ENCODE measurements around the gene PTGFRN. TPM values are rescaled to one million over a fixed set of nuclear protein-coding genes. Genes with fewer than 3 reads are reported as not detected.

Gene PTGFRN
- total and polyA plus RNA-seq, 2 of the 8 experiments (the other 6 are each of a cell fraction or from before 2014, with no cell fraction given) = 13.0 to 32.6 TPM

GRCh38 chr1:116945996-116946395 is 36.3 kb downstream of the PTGFRN start:
- ChIA-PET POLR2A (ENCODE audit: partially characterized antibody) (no interaction called here), CTCF (ENCODE audit: partially characterized antibody) (interaction anchor here (1.0 to 1.8 kb wide), 5 partner anchors 11 to 181 kb away, joined by 3 to 7 read pairs (median 3); no protein-coding TSS in a partner anchor)
- H2BK20ac ChIP-seq (ENCODE audit: low read length) = no peak overlapping the region
- no peak overlapping the region for H2AK5ac ChIP-seq (ENCODE audit: low read depth, low read length)
- H3K23ac ChIP-seq (ENCODE audit: insufficient read length) = no peak overlapping the region
- no peak overlapping the region for H2AFZ ChIP-seq (ENCODE audit: low read length)
- 89% methylated on average over 1 of the region's 1 CpG; no CpG with 5 or more reads in 1 of the 2 experiments for WGBS, 2 experiments (ENCODE audit: extremely low coverage in 1 of 2, insufficient coverage in 1 of 2, insufficient read length in 1 of 2, insufficient replicate concordance in 2 of 2, low coverage in 1 of 2, low lambda C conversion rate in 2 of 2, missing lambda C conversion rate in 1 of 2)
- H3K27me3 ChIP-seq (replicated peaks in 1 of 4; ENCODE audit: control insufficient read depth in 3 of 4, extremely low read depth in 1 of 4, insufficient read depth in 3 of 4, low read length in 3 of 4) = no peaks in the 10 kb centered on the region
- H4K91ac ChIP-seq (replicated peaks; ENCODE audit: insufficient read length, low read length) = no peak overlapping the region
- no peak overlapping the region for H3K4ac ChIP-seq (replicated peaks; ENCODE audit: insufficient read length, low read depth, low read length)
- H3K9ac ChIP-seq (replicated peaks in 1 of 4; ENCODE audit: extremely low read depth in 1 of 4, low read depth in 3 of 4, low read length in 3 of 4) = no peak overlapping the region
- no peak overlapping the region for H2BK120ac ChIP-seq (replicated peaks; ENCODE audit: low read depth, low read length)
- H3K4me1 ChIP-seq (replicated peaks in 1 of 4; ENCODE audit: control insufficient read depth in 3 of 4, insufficient read depth in 4 of 4, low read length in 3 of 4) = peaks cover 0 to 4% (median 1%) of the 10 kb centered on the region in 4 experiments; a peak in 1 of 7 replicates
- no peak for DNase-seq (ENCODE audit: low read depth in 1 of 2, low spot score in 2 of 2)
- H3K36me3 ChIP-seq (ENCODE audit: control insufficient read depth in 2 of 4, insufficient read depth in 4 of 4, low read length in 3 of 4) = peaks cover 0 to 15% (median 3%) of the 10 kb centered on the region in 4 experiments; a peak in 5 of 8 replicates
- H4K5ac ChIP-seq (ENCODE audit: insufficient read length, low read depth, low read length) = no peak overlapping the region
- H2BK12ac ChIP-seq (ENCODE audit: low read depth, low read length) = no peak overlapping the region
- no peak overlapping the region for H3K18ac ChIP-seq (ENCODE audit: extremely low read depth, low read length)
- no peak overlapping the region for H2BK5ac ChIP-seq (ENCODE audit: low read depth, low read length)
- no peak overlapping the region for H2BK15ac ChIP-seq (ENCODE audit: low read length)
- no peak overlapping the region for H3K27ac ChIP-seq (ENCODE audit: low read depth, low read length)
- H4K20me1 ChIP-seq (replicated peaks in 1 of 2; ENCODE audit: control insufficient read depth in 1 of 2, insufficient read depth in 2 of 2, low read length in 2 of 2) = no peaks in the 10 kb centered on the region
- no peak overlapping the region for H3K56ac ChIP-seq (replicated peaks; ENCODE audit: insufficient read length, low read depth, low read length)
- H3K23me2 ChIP-seq (ENCODE audit: low read depth, low read length) = no peaks in the 10 kb centered on the region
- no peak overlapping the region for H4K8ac ChIP-seq (ENCODE audit: extremely low read depth, insufficient read depth, low read length)
- no peaks in the 10 kb centered on the region; a peak in 1 of 4 replicates for H3K79me2 ChIP-seq (ENCODE audit: control insufficient read depth in 1 of 2, insufficient read depth in 2 of 2, low read length in 2 of 2)
- H3K4me2 ChIP-seq (ENCODE audit: insufficient read depth in 1 of 2, low read depth in 2 of 2, low read length in 2 of 2) = no peak overlapping the region
- H3K79me1 ChIP-seq (ENCODE audit: low read depth, low read length) = peaks cover 2% of the 10 kb centered on the region; the same call in 1 of the 2 replicates
- no peaks in the 10 kb centered on the region for H3K9me3 ChIP-seq (ENCODE audit: insufficient read depth in 2 of 2, low read depth in 1 of 2, low read length in 1 of 2)
- H3K14ac ChIP-seq (ENCODE audit: insufficient read length) = no peak overlapping the region
- FAIRE-seq = no peak
- no peak overlapping the region for H3K4me3 ChIP-seq (ENCODE audit: extremely low read depth in 1 of 4, insufficient read depth in 2 of 4, low read depth in 3 of 4, low read length in 4 of 4)
- TF ChIP-seq SP2 (IDR thresholded peaks at IDR 0.05; ENCODE audit: low read length) (no peak), CTBP2 (IDR thresholded peaks at IDR 0.05; ENCODE audit: borderline replicate concordance, insufficient read depth, insufficient read length, low read length) (no peak), JUND (IDR thresholded peaks at IDR 0.05; ENCODE audit: low read length) (no peak), RFX5 (IDR thresholded peaks at IDR 0.05; ENCODE audit: borderline replicate concordance, low read depth, low read length) (no peak), RAD21 (IDR thresholded peaks at IDR 0.05 in 1 of 2, conservative IDR thresholded peaks at IDR 0.05 in 1 of 2; ENCODE audit: low read depth in 2 of 2, low read length in 2 of 2) (no peak), NANOG (IDR thresholded peaks at IDR 0.05; ENCODE audit: insufficient read depth, low read depth, low read length, poor library complexity, severe bottlenecking) (no peak), SP1 (IDR thresholded peaks at IDR 0.05; ENCODE audit: low read depth, low read length) (no peak), ATF2 (IDR thresholded peaks at IDR 0.05; ENCODE audit: low read length) (no peak), EGR1 (IDR thresholded peaks at IDR 0.05; ENCODE audit: borderline replicate concordance, low read depth, low read length) (no peak), PHF8 (conservative IDR thresholded peaks at IDR 0.05; ENCODE audit: low read depth, low read length) (no peak), ZNF274 (IDR thresholded peaks at IDR 0.05; ENCODE audit: borderline replicate concordance, extremely low read depth, low read length) (no peak), TBP (IDR thresholded peaks at IDR 0.05; ENCODE audit: low read depth, low read length) (no peak)

All from H1 (cell line).